Vagina (tissue), 2 donors: Measurements from ENCODE around the gene CFAP126.
"Not testable (repeated sequence)": the region's sequence is repeated elsewhere in the genome, so short reads cannot be mapped to it uniquely, and the experiment has no call there.

Experiments
- CTCF ChIP-seq, 3 experiments: fragments of 450-650 bp in 2 of 3; fragments of 200-600 bp in 1 of 3; sonication (generic) in 1 of 3; IDR thresholded peaks; one replicate each; pipeline ENCODE4 v1.5.1; 2017 to 2019; ENCODE audit warnings: antibody characterized with exemption in 3 of 3, mild to moderate bottlenecking in 2 of 3, moderate library complexity in 2 of 3
- POLR2A ChIP-seq, 2 donors: fragments of 450-650 bp; IDR thresholded peaks; one replicate each; pipeline ENCODE4 v1.6.1; 2017; ENCODE audit warnings: antibody characterized with exemption in 2 of 2, mild to moderate bottlenecking in 2 of 2, moderate library complexity in 2 of 2
- POLR2AphosphoS5 ChIP-seq, 2 donors: sonication (generic); formaldehyde crosslinking; IDR thresholded peaks; one replicate each; pipeline ENCODE4 v1.9.0; 2017; ENCODE audit warnings: antibody characterized with exemption in 2 of 2, mild to moderate bottlenecking in 2 of 2, low read depth in 1 of 2; ENCODE audit not compliant: insufficient read depth in 1 of 2

- TF ChIP-seq POLR2A (IDR thresholded peaks at IDR 0.05); CTCF (IDR thresholded peaks at IDR 0.05); POLR2AphosphoS5 (IDR thresholded peaks at IDR 0.05; ENCODE audit: insufficient read depth in 1 of 2, low read depth in 1 of 2): not testable (repeated sequence)
Measured at GRCh38 chr1:161409848-161410635, 42.4 kb upstream of the CFAP126 start.
